GM23338 (cell line): Measurements from ENCODE around the gene FAF2.

Experiments
- EZH2 ChIP-seq: fragments of 200-600 bp; sonication (generic); IDR thresholded peaks from one replicate; pipeline ENCODE4 v1.8.0; 2017; ENCODE audit warnings: antibody characterized with exemption, mild to moderate bottlenecking, low read depth; ENCODE audit not compliant: unreplicated experiment
- TF ChIP-seq, protein P1 (sequence below), 2 experiments: fragments of 200-600 bp in 1 of 2; sonication (generic) in 1 of 2; conservative IDR thresholded peaks; 2 replicates each; pipeline versions ENCODE4 v1.5.1 to v1.6.1; 2016 to 2017; ENCODE audit warnings: antibody characterized with exemption in 2 of 2, low read depth in 2 of 2, mild to moderate bottlenecking in 2 of 2, moderate library complexity in 1 of 2
- TF ChIP-seq, protein P2 (sequence below): IDR thresholded peaks from one replicate; pipeline ENCODE4 v1.6.1; 2018; ENCODE audit warnings: antibody characterized with exemption; ENCODE audit not compliant: unreplicated experiment

DNA sequence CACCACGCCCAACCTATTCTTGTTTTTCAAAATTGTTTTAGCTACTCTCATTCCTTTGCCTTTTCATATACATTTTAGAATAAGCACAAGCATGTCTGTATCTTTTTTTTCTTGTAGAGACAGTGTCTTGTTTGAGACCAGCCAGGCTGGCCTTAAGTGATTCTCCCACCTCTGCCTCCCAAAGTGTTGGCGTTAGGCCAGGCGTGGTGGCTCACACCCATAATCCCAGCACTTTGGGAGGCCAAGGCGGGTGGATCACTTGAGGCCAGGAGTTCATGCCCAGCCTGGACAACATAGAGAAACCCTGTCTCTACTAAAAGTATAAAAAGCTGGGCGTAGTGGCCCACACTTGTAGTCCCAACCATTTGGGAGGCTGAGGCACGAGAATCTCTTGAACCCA, 76.0 kb downstream of the FAF2 start:
- TF ChIP-seq, protein P1, sequence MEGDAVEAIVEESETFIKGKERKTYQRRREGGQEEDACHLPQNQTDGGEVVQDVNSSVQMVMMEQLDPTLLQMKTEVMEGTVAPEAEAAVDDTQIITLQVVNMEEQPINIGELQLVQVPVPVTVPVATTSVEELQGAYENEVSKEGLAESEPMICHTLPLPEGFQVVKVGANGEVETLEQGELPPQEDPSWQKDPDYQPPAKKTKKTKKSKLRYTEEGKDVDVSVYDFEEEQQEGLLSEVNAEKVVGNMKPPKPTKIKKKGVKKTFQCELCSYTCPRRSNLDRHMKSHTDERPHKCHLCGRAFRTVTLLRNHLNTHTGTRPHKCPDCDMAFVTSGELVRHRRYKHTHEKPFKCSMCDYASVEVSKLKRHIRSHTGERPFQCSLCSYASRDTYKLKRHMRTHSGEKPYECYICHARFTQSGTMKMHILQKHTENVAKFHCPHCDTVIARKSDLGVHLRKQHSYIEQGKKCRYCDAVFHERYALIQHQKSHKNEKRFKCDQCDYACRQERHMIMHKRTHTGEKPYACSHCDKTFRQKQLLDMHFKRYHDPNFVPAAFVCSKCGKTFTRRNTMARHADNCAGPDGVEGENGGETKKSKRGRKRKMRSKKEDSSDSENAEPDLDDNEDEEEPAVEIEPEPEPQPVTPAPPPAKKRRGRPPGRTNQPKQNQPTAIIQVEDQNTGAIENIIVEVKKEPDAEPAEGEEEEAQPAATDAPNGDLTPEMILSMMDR (conservative IDR thresholded peaks at IDR 0.05; ENCODE audit: low read depth in 2 of 2): no peak
- TF ChIP-seq, protein P2, sequence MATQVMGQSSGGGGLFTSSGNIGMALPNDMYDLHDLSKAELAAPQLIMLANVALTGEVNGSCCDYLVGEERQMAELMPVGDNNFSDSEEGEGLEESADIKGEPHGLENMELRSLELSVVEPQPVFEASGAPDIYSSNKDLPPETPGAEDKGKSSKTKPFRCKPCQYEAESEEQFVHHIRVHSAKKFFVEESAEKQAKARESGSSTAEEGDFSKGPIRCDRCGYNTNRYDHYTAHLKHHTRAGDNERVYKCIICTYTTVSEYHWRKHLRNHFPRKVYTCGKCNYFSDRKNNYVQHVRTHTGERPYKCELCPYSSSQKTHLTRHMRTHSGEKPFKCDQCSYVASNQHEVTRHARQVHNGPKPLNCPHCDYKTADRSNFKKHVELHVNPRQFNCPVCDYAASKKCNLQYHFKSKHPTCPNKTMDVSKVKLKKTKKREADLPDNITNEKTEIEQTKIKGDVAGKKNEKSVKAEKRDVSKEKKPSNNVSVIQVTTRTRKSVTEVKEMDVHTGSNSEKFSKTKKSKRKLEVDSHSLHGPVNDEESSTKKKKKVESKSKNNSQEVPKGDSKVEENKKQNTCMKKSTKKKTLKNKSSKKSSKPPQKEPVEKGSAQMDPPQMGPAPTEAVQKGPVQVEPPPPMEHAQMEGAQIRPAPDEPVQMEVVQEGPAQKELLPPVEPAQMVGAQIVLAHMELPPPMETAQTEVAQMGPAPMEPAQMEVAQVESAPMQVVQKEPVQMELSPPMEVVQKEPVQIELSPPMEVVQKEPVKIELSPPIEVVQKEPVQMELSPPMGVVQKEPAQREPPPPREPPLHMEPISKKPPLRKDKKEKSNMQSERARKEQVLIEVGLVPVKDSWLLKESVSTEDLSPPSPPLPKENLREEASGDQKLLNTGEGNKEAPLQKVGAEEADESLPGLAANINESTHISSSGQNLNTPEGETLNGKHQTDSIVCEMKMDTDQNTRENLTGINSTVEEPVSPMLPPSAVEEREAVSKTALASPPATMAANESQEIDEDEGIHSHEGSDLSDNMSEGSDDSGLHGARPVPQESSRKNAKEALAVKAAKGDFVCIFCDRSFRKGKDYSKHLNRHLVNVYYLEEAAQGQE: no peak
- TF ChIP-seq EZH2: no peak
